Measurements from ENCODE around the gene ARHGEF28.

Gene ARHGEF28

GRCh38 chr5:73633060-73633459 lies 7.1 kb downstream of the ARHGEF28 start:
- H3K4me3 ChIP-seq (ENCODE audit: low read length), result no peak overlapping the region
- TF ChIP-seq CTCF (conservative IDR thresholded peaks at IDR 0.05; ENCODE audit: low read depth, low read length), result peak; percentile 1
- no peak for DNase-seq (ENCODE audit: low read depth)

GRCh38 chr5:73636408-73636807 lies 10.4 kb downstream of the ARHGEF28 start:
- no peak overlapping the region for H3K4me3 ChIP-seq (ENCODE audit: low read length)
- DNase-seq (ENCODE audit: low read depth), result no peak
- TF ChIP-seq CTCF (conservative IDR thresholded peaks at IDR 0.05; ENCODE audit: low read depth, low read length), result no peak

- DNase-seq (ENCODE audit: low read depth), result peak; percentile 42
- no peak for TF ChIP-seq CTCF (conservative IDR thresholded peaks at IDR 0.05; ENCODE audit: low read depth, low read length)
- H3K4me3 ChIP-seq (ENCODE audit: low read length), result no peak overlapping the region
Measured at GRCh38 chr5:73637565-73637964, 11.6 kb downstream of the ARHGEF28 start.

DNA sequence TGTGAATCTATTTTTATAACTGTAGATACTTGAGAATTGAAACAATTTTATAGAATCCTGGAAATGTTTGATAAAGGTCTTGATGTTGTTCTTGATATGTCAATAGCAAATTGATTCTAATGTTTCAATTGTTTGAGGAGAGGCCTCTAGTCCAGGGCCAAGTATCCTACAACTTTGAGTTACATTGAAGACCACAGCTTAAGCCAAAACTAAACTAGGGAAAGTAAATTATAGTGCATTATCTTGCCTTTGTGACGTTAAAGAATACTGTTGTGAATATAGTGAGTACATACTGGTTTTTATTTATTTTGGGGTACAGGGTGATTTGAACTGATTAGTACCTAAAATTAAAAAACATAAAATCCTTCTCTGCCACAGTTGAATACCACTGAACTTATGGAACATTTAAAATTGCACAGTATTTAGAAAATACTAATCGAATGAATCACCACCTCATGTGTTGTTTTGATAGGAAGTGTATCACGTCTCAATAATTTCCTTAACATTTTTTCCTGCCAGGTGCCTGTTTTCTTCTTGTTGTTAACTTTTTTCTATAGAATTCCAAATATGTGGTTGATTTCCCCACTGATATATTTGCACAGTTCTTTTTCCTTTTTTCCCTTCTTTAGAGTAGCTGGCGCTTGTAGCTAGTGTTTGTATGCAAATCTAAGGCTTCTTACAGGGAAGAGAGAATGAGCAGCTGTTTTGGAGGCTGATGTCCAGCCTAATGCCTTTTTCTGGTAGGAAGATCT lies 12.5 kb downstream of the ARHGEF28 start:
- TF ChIP-seq CTCF (conservative IDR thresholded peaks at IDR 0.05; ENCODE audit: low read depth, low read length), result no peak
- H3K4me3 ChIP-seq (ENCODE audit: low read length), result peak overlapping the region; percentile 8
- peak; percentile 70 for DNase-seq (ENCODE audit: low read depth)

DNA sequence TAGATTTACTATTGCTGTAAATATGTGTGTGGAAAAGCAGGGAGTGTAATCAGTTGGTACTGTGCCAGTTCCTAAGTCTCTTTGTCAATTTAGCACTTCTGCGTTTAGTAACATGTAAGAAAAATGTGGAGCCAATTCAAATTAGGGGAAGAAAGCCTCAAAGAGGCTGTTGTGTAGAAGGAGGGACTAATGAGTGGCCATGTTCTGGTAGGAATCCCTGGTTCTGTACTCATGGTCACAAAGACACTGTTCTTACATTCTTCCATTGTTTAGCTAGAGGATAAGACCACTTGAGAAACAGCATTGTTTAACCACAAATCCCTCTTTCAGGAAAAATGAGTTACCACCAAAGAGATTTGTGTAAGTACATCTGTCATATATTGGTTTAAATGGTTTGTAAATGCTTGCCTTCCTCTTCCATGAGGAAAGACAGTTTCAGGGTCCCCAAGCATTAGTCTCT lies 14.9 kb downstream of the ARHGEF28 start:
- TF ChIP-seq CTCF (conservative IDR thresholded peaks at IDR 0.05; ENCODE audit: low read depth, low read length), result no peak
- no peak overlapping the region for H3K4me3 ChIP-seq (ENCODE audit: low read length)
- DNase-seq (ENCODE audit: low read depth), result peak; percentile 80

DNA sequence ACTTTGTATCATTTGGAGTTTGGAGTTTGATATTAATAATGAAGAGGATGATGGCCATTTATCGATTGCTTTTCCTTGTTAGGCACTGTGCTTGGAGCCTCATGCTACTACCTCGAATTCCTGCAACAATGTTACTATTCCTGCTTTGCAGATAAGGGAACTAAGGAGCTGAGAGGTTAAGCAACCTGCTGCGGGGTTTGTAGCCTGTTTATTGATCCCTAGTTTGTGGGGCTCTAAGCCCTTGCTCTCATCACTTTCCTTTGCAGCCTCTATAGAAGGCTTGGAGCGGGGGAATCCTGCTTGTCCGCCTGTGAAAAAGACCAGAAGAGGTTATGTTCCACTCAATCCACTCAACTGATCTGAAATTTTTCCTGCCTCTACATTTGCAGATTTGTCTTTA lies 15.8 kb downstream of the ARHGEF28 start:
- H3K4me3 ChIP-seq (ENCODE audit: low read length), result no peak overlapping the region
- no peak for TF ChIP-seq CTCF (conservative IDR thresholded peaks at IDR 0.05; ENCODE audit: low read depth, low read length)
- DNase-seq (ENCODE audit: low read depth), result no peak

- no peak for DNase-seq (ENCODE audit: low read depth)
- no peak for TF ChIP-seq CTCF (conservative IDR thresholded peaks at IDR 0.05; ENCODE audit: low read depth, low read length)
- no peak overlapping the region for H3K4me3 ChIP-seq (ENCODE audit: low read length)
Measured at GRCh38 chr5:73642344-73642743, 16.3 kb downstream of the ARHGEF28 start.
